ENCODE results near the gene PPFIBP2. TPM values are rescaled to one million over a fixed set of nuclear protein-coding genes. Genes with fewer than 3 reads are reported as not detected.
"Not testable (repeated sequence)": the region's sequence is repeated elsewhere in the genome, so short reads cannot be mapped to it uniquely, and the experiment has no call there.

Gene PPFIBP2
- total and polyA plus RNA-seq, 9 donors = 40.9 to 72.5 (median 52.1) TPM

GRCh38 chr11:7512525-7513233, 1.1 kb upstream of the PPFIBP2 start:
- Histone ChIP-seq H3K4me1 (ENCODE audit: control insufficient read depth, insufficient read depth, low read length) (peaks cover 37% of the 10 kb centered on the region), H3K9me3 (replicated peaks; ENCODE audit: control insufficient read depth, low read depth, low read length) (no peaks in the 10 kb centered on the region), H3K4me3 (ENCODE audit: low read length) (peak overlapping the region; percentile 82), H3K27ac (ENCODE audit: low read length) (peak overlapping the region; percentile 94), H3K27me3 (ENCODE audit: control insufficient read depth, insufficient read depth, low read length) (peaks cover 18% of the 10 kb centered on the region), H3K36me3 (ENCODE audit: control insufficient read depth, insufficient read depth, low read length) (peaks cover 5% of the 10 kb centered on the region)
- WGBS (ENCODE audit: insufficient coverage) = 21% methylated on average over 13 of the region's 18 CpGs
- DNase-seq = peak; percentile 85

GRCh38 chr11:7514099-7514591, 346 bp downstream of the PPFIBP2 start:
- H3K27ac ChIP-seq (ENCODE audit: low read length) = no peak overlapping the region
- peak overlapping the region; percentile 82 for H3K4me3 ChIP-seq (ENCODE audit: low read length)
- no peaks in the 10 kb centered on the region for H3K9me3 ChIP-seq (replicated peaks; ENCODE audit: control insufficient read depth, low read depth, low read length)
- 1% methylated on average over 25 of the region's 31 CpGs for WGBS (ENCODE audit: insufficient coverage)
- peaks cover 37% of the 10 kb centered on the region for H3K4me1 ChIP-seq (ENCODE audit: control insufficient read depth, insufficient read depth, low read length)
- peak; percentile 30 for DNase-seq
- H3K27me3 ChIP-seq (ENCODE audit: control insufficient read depth, insufficient read depth, low read length) = peaks cover 18% of the 10 kb centered on the region
- peaks cover 5% of the 10 kb centered on the region for H3K36me3 ChIP-seq (ENCODE audit: control insufficient read depth, insufficient read depth, low read length)

GRCh38 chr11:7515447-7515886, 1.7 kb downstream of the PPFIBP2 start:
- DNase-seq = no peak
- Histone ChIP-seq H3K27me3 (ENCODE audit: control insufficient read depth, insufficient read depth, low read length) (peaks cover 18% of the 10 kb centered on the region), H3K4me1 (ENCODE audit: control insufficient read depth, insufficient read depth, low read length) (peaks cover 31% of the 10 kb centered on the region), H3K9me3 (replicated peaks; ENCODE audit: control insufficient read depth, low read depth, low read length) (no peaks in the 10 kb centered on the region), H3K27ac (ENCODE audit: low read length) (no peak overlapping the region), H3K4me3 (ENCODE audit: low read length) (no peak overlapping the region), H3K36me3 (ENCODE audit: control insufficient read depth, insufficient read depth, low read length) (no peaks in the 10 kb centered on the region)
- WGBS (ENCODE audit: insufficient coverage) = 86% methylated on average over 1 of the region's 1 CpG

GRCh38 chr11:7516475-7516874, 2.7 kb downstream of the PPFIBP2 start:
- H3K27me3 ChIP-seq (ENCODE audit: control insufficient read depth, insufficient read depth, low read length) = peaks cover 18% of the 10 kb centered on the region
- WGBS (ENCODE audit: insufficient coverage) = 87% methylated on average over 10 of the region's 12 CpGs
- H3K36me3 ChIP-seq (ENCODE audit: control insufficient read depth, insufficient read depth, low read length) = no peaks in the 10 kb centered on the region
- H3K27ac ChIP-seq (ENCODE audit: low read length) = no peak overlapping the region
- DNase-seq = no peak
- no peak overlapping the region for H3K4me3 ChIP-seq (ENCODE audit: low read length)
- H3K9me3 ChIP-seq (replicated peaks; ENCODE audit: control insufficient read depth, low read depth, low read length) = no peaks in the 10 kb centered on the region
- H3K4me1 ChIP-seq (ENCODE audit: control insufficient read depth, insufficient read depth, low read length) = peaks cover 26% of the 10 kb centered on the region

GRCh38 chr11:7517743-7518142, 3.9 kb downstream of the PPFIBP2 start:
- not testable (repeated sequence) for DNase-seq; H3K4me3 ChIP-seq (ENCODE audit: low read length); H3K36me3 ChIP-seq (ENCODE audit: control insufficient read depth, insufficient read depth, low read length); H3K27ac ChIP-seq (ENCODE audit: low read length); H3K9me3 ChIP-seq (replicated peaks; ENCODE audit: control insufficient read depth, low read depth, low read length)
- peaks cover 18% of the 10 kb centered on the region for H3K27me3 ChIP-seq (ENCODE audit: control insufficient read depth, insufficient read depth, low read length)
- H3K4me1 ChIP-seq (ENCODE audit: control insufficient read depth, insufficient read depth, low read length) = peaks cover 13% of the 10 kb centered on the region
- 94% methylated on average over 9 of the region's 13 CpGs for WGBS (ENCODE audit: insufficient coverage)

- Histone ChIP-seq H3K27me3 (ENCODE audit: control insufficient read depth, insufficient read depth, low read length) (peaks cover 16% of the 10 kb centered on the region), H3K4me1 (ENCODE audit: control insufficient read depth, insufficient read depth, low read length) (peaks cover 13% of the 10 kb centered on the region), H3K36me3 (ENCODE audit: control insufficient read depth, insufficient read depth, low read length) (no peaks in the 10 kb centered on the region), H3K27ac (ENCODE audit: low read length) (no peak overlapping the region), H3K4me3 (ENCODE audit: low read length) (no peak overlapping the region), H3K9me3 (replicated peaks; ENCODE audit: control insufficient read depth, low read depth, low read length) (no peaks in the 10 kb centered on the region)
- WGBS (ENCODE audit: insufficient coverage) = 95% methylated on average over 23 of the region's 23 CpGs
- no peak for DNase-seq
Observed at GRCh38 chr11:7518811-7519562, 5.2 kb downstream of the PPFIBP2 start.

- H3K27me3 ChIP-seq (ENCODE audit: control insufficient read depth, insufficient read depth, low read length) = peaks cover 10% of the 10 kb centered on the region
- H3K36me3 ChIP-seq (ENCODE audit: control insufficient read depth, insufficient read depth, low read length) = no peaks in the 10 kb centered on the region
- no peak overlapping the region for H3K27ac ChIP-seq (ENCODE audit: low read length)
- DNase-seq = no peak
- no peak overlapping the region for H3K4me3 ChIP-seq (ENCODE audit: low read length)
- WGBS (ENCODE audit: insufficient coverage) = 73% methylated on average over 13 of the region's 18 CpGs
- H3K4me1 ChIP-seq (ENCODE audit: control insufficient read depth, insufficient read depth, low read length) = peaks cover 11% of the 10 kb centered on the region
- no peaks in the 10 kb centered on the region for H3K9me3 ChIP-seq (replicated peaks; ENCODE audit: control insufficient read depth, low read depth, low read length)
Observed at GRCh38 chr11:7520011-7520942, 6.5 kb downstream of the PPFIBP2 start.

GRCh38 chr11:7520981-7521487, 7.2 kb downstream of the PPFIBP2 start:
- no peak overlapping the region for H3K4me3 ChIP-seq (ENCODE audit: low read length)
- DNase-seq = peak; percentile 56
- no peaks in the 10 kb centered on the region for H3K9me3 ChIP-seq (replicated peaks; ENCODE audit: control insufficient read depth, low read depth, low read length)
- H3K27me3 ChIP-seq (ENCODE audit: control insufficient read depth, insufficient read depth, low read length) = peaks cover 6% of the 10 kb centered on the region
- H3K27ac ChIP-seq (ENCODE audit: low read length) = no peak overlapping the region
- no peaks in the 10 kb centered on the region for H3K36me3 ChIP-seq (ENCODE audit: control insufficient read depth, insufficient read depth, low read length)
- WGBS (ENCODE audit: insufficient coverage) = 50% methylated on average over 1 of the region's 2 CpGs
- peaks cover 11% of the 10 kb centered on the region for H3K4me1 ChIP-seq (ENCODE audit: control insufficient read depth, insufficient read depth, low read length)

GRCh38 chr11:7522121-7522520, 8.3 kb downstream of the PPFIBP2 start:
- Histone ChIP-seq H3K4me1 (ENCODE audit: control insufficient read depth, insufficient read depth, low read length) (peaks cover 11% of the 10 kb centered on the region), H3K9me3 (replicated peaks; ENCODE audit: control insufficient read depth, low read depth, low read length) (no peaks in the 10 kb centered on the region), H3K27me3 (ENCODE audit: control insufficient read depth, insufficient read depth, low read length) (no peaks in the 10 kb centered on the region), H3K4me3 (ENCODE audit: low read length) (no peak overlapping the region), H3K36me3 (ENCODE audit: control insufficient read depth, insufficient read depth, low read length) (no peaks in the 10 kb centered on the region), H3K27ac (ENCODE audit: low read length) (no peak overlapping the region)
- WGBS (ENCODE audit: insufficient coverage) = 78% methylated on average over 3 of the region's 4 CpGs
- no peak for DNase-seq
